ENCODE measurements around the gene IRF2BP2. TPM values are rescaled to one million over a fixed set of nuclear protein-coding genes. Genes with fewer than 3 reads are reported as not detected.

Gene IRF2BP2
- total RNA-seq, 1 donor from 2014 or later, result 158 TPM

GRCh38 chr1:234556245-234556943 is 53.6 kb downstream of the IRF2BP2 start:
- DNase-seq (ENCODE audit: low spot score), result no peak
- Mint-ChIP-seq H3K27ac (ENCODE audit: unreplicated experiment) (no peak overlapping the region), H3K9me3 (ENCODE audit: unreplicated experiment) (no peaks in the 10 kb centered on the region), H3K27me3 (ENCODE audit: unreplicated experiment) (peaks cover 5% of the 10 kb centered on the region), H3K36me3 (ENCODE audit: low read depth, unreplicated experiment) (no peaks in the 10 kb centered on the region), H3K4me3 (ENCODE audit: unreplicated experiment) (no peak overlapping the region), H3K4me1 (ENCODE audit: unreplicated experiment) (peaks cover 32% of the 10 kb centered on the region)
- TF ChIP-seq CTCF (IDR thresholded peaks at IDR 0.05; ENCODE audit: unreplicated experiment), result no peak

- Mint-ChIP-seq H3K9me3 (ENCODE audit: unreplicated experiment) (no peaks in the 10 kb centered on the region), H3K4me1 (ENCODE audit: unreplicated experiment) (peaks cover 40% of the 10 kb centered on the region), H3K27ac (ENCODE audit: unreplicated experiment) (peak overlapping the region; percentile 27), H3K27me3 (ENCODE audit: unreplicated experiment) (no peaks in the 10 kb centered on the region), H3K36me3 (ENCODE audit: low read depth, unreplicated experiment) (no peaks in the 10 kb centered on the region), H3K4me3 (ENCODE audit: unreplicated experiment) (no peak overlapping the region)
- no peak for DNase-seq (ENCODE audit: low spot score)
- no peak for TF ChIP-seq CTCF (IDR thresholded peaks at IDR 0.05; ENCODE audit: unreplicated experiment)
Measured at GRCh38 chr1:234555390-234556024, 54.5 kb downstream of the IRF2BP2 start.

- Mint-ChIP-seq H3K27me3 (ENCODE audit: unreplicated experiment) (no peaks in the 10 kb centered on the region), H3K27ac (ENCODE audit: unreplicated experiment) (peak overlapping the region; percentile 27), H3K9me3 (ENCODE audit: unreplicated experiment) (no peaks in the 10 kb centered on the region), H3K36me3 (ENCODE audit: low read depth, unreplicated experiment) (no peaks in the 10 kb centered on the region), H3K4me1 (ENCODE audit: unreplicated experiment) (peaks cover 45% of the 10 kb centered on the region), H3K4me3 (ENCODE audit: unreplicated experiment) (no peak overlapping the region)
- DNase-seq (ENCODE audit: low spot score), result no peak
- TF ChIP-seq CTCF (IDR thresholded peaks at IDR 0.05; ENCODE audit: unreplicated experiment), result no peak
Measured at GRCh38 chr1:234554698-234555311, 55.2 kb downstream of the IRF2BP2 start.

Other genes starting within 250 kb of the IRF2BP2 start
- gene COA6, start 236.7 kb downstream of the IRF2BP2 start, total RNA-seq (ENCODE audit: unreplicated experiment), result 21.2 TPM
- 39.6 TPM for gene TARBP1, start 131.0 kb downstream of the IRF2BP2 start, total RNA-seq (ENCODE audit: unreplicated experiment)

Measured in endothelial cell (in vitro differentiated cells).